Neuronal stem cell (in vitro differentiated cells): ENCODE data around the gene USP28.

Experiments used
- DNase-seq: peaks from one replicate; pipeline ENCODE4 v3.0.0-alpha.2; 2013; ENCODE audit warnings: low spot score
- H2AFZ ChIP-seq: one replicate; pipeline ENCODE4 v1.6.1; 2013; ENCODE audit warnings: mild to moderate bottlenecking, low read length, inconsistent platforms
- H2AK5ac ChIP-seq: 2 replicates; pipeline ENCODE4 v1.6.1; 2013; ENCODE audit warnings: low read depth, mild to moderate bottlenecking, inconsistent platforms, low read length, moderate library complexity, mixed read lengths
- H2BK120ac ChIP-seq: 2 replicates; pipeline ENCODE4 v1.6.1; 2013; ENCODE audit warnings: low read depth, mild to moderate bottlenecking, inconsistent platforms, low read length, moderate library complexity, mixed read lengths
- H2BK12ac ChIP-seq: one replicate; pipeline ENCODE4 v1.6.1; 2013; ENCODE audit warnings: low read length, inconsistent platforms
- H2BK15ac ChIP-seq: 2 replicates; pipeline ENCODE4 v1.6.1; 2013; ENCODE audit warnings: mild to moderate bottlenecking, low read length, inconsistent platforms, mixed read lengths
- H2BK5ac ChIP-seq: one replicate; pipeline ENCODE4 v1.6.1; 2013; ENCODE audit warnings: inconsistent platforms, mild to moderate bottlenecking, low read length, moderate library complexity
- H3K14ac ChIP-seq: one replicate; pipeline ENCODE4 v1.6.1; 2013; ENCODE audit warnings: low read length, inconsistent platforms
- H3K18ac ChIP-seq: 2 replicates; pipeline ENCODE4 v1.6.1; 2013; ENCODE audit warnings: low read length, inconsistent platforms
- H3K23ac ChIP-seq: 2 replicates; pipeline ENCODE4 v1.6.1; 2013; ENCODE audit warnings: low read depth, mild to moderate bottlenecking, mixed read lengths, low read length, inconsistent platforms; ENCODE audit not compliant: poor library complexity
- H3K27ac ChIP-seq: replicated peaks from 3 replicates; pipeline ENCODE4 v1.5.1; 2013; ENCODE audit warnings: low read length, inconsistent platforms
- H3K27me3 ChIP-seq, 3 experiments: 2 replicates each; pipeline ENCODE4 v1.6.1; 2013; ENCODE audit warnings: low read length in 3 of 3, mild to moderate bottlenecking in 2 of 3, inconsistent platforms in 1 of 3, low read depth in 1 of 3, mixed read lengths in 1 of 3, moderate library complexity in 1 of 3; ENCODE audit not compliant: control insufficient read depth in 3 of 3, insufficient read depth in 3 of 3
- H3K36me3 ChIP-seq, 2 donors: replicated peaks in 1 of 2; 2 replicates each; pipeline ENCODE4 v1.6.1; 2013; ENCODE audit warnings: low read length in 2 of 2; ENCODE audit not compliant: control insufficient read depth in 2 of 2, insufficient read depth in 2 of 2
- H3K4ac ChIP-seq: 2 replicates; pipeline ENCODE4 v1.6.1; 2013; ENCODE audit warnings: inconsistent platforms, mild to moderate bottlenecking, low read length, moderate library complexity
- H3K4me1 ChIP-seq, 2 donors: 1 replicate in 1 of 2; 2 replicates in 1 of 2; pipeline ENCODE4 v1.6.1; 2013; ENCODE audit warnings: low read length in 2 of 2, low read depth in 1 of 2; ENCODE audit not compliant: control insufficient read depth in 2 of 2, insufficient read depth in 1 of 2
- H3K4me2 ChIP-seq: one replicate; pipeline ENCODE4 v1.6.1; 2013; ENCODE audit warnings: mild to moderate bottlenecking, low read length, inconsistent platforms; ENCODE audit not compliant: insufficient read depth, poor library complexity, severe bottlenecking
- H3K4me3 ChIP-seq, 2 donors: 2 replicates each; pipeline ENCODE4 v1.5.1; 2013; ENCODE audit warnings: low read length in 2 of 2, mild to moderate bottlenecking in 2 of 2, inconsistent platforms in 1 of 2, moderate library complexity in 1 of 2
- H3K79me1 ChIP-seq: one replicate; pipeline ENCODE4 v1.6.1; 2013; ENCODE audit warnings: low read depth, mild to moderate bottlenecking, inconsistent platforms, low read length, moderate library complexity
- H3K9ac ChIP-seq: one replicate; pipeline ENCODE4 v1.6.1; 2013; ENCODE audit warnings: mild to moderate bottlenecking, low read depth, low read length, inconsistent platforms; ENCODE audit not compliant: poor library complexity
- H3K9me3 ChIP-seq, 2 donors: replicated peaks in 1 of 2; 2 replicates each; pipeline versions ENCODE3 to v1.6.1; 2013; ENCODE audit warnings: low read length in 2 of 2, mild to moderate bottlenecking in 2 of 2, inconsistent platforms in 1 of 2, low read depth in 1 of 2, mixed read lengths in 1 of 2, moderate library complexity in 1 of 2; ENCODE audit not compliant: control insufficient read depth in 2 of 2, insufficient read depth in 1 of 2
- H4K8ac ChIP-seq: one replicate; pipeline ENCODE4 v1.6.1; 2013; ENCODE audit warnings: low read depth, mild to moderate bottlenecking, inconsistent platforms, low read length, moderate library complexity
- H4K91ac ChIP-seq: one replicate; pipeline ENCODE4 v1.6.1; 2013; ENCODE audit warnings: low read length, low read depth, mild to moderate bottlenecking, inconsistent platforms; ENCODE audit not compliant: poor library complexity
- WGBS, 2 donors: extraction: QIAGEN DNeasy Blood & Tissue Kit; methylation state at CpG; one replicate each; pipeline ENCODE4 v1.1.7; 2013; ENCODE audit warnings: missing lambda C conversion rate in 2 of 2, mixed read lengths in 1 of 2; ENCODE audit not compliant: insufficient read length in 2 of 2, insufficient replicate concordance in 1 of 2; ENCODE audit errors: extremely low coverage in 2 of 2; 5-methylcytosine and 5-hydroxymethylcytosine counted together

USP28 gene

GRCh38 chr11:113840932-113841664 lies 34.3 kb downstream of the USP28 start:
- H3K4me1 ChIP-seq: peaks cover 0 to 1% of the 10 kb centered on the region in 2 donors
- no peak overlapping the region for H3K4me3 ChIP-seq
- whole genome bisulfite sequencing, 2 donors: no CpG with 5 or more reads among the region's 3 CpGs
- peaks cover 2 to 86% of the 10 kb centered on the region in 2 donors for H3K36me3 ChIP-seq
- H2AK5ac ChIP-seq: no peak overlapping the region
- no peak overlapping the region for H3K18ac ChIP-seq
- no peaks in the 10 kb centered on the region for H3K27me3 ChIP-seq
- no peak overlapping the region for H2BK15ac ChIP-seq
- no peak overlapping the region for H3K23ac ChIP-seq
- H3K4ac ChIP-seq: no peak overlapping the region
- H2AFZ ChIP-seq: no peak overlapping the region
- no peak overlapping the region for H4K8ac ChIP-seq
- no peak overlapping the region for H4K91ac ChIP-seq
- no peaks in the 10 kb centered on the region for H3K79me1 ChIP-seq
- no peak overlapping the region for H3K4me2 ChIP-seq
- DNase-seq: no peak
- no peaks in the 10 kb centered on the region for H3K9me3 ChIP-seq
- no peak overlapping the region for H3K14ac ChIP-seq
- no peak overlapping the region for H3K9ac ChIP-seq
- H2BK120ac ChIP-seq: no peak overlapping the region
- H2BK12ac ChIP-seq: no peak overlapping the region
- H3K27ac ChIP-seq: no peak overlapping the region
- no peak overlapping the region for H2BK5ac ChIP-seq

- Histone ChIP-seq H3K23ac (no peak overlapping the region), H2BK120ac (no peak overlapping the region), H3K4me1 (peaks cover 0 to 1% of the 10 kb centered on the region in 2 donors), H2AK5ac (no peak overlapping the region), H3K4me2 (no peak overlapping the region), H2BK15ac (no peak overlapping the region), H3K18ac (no peak overlapping the region), H3K36me3 (peaks cover 2 to 92% of the 10 kb centered on the region in 2 donors), H3K27me3 (no peaks in the 10 kb centered on the region), H3K27ac (no peak overlapping the region), H4K8ac (no peak overlapping the region), H3K9ac (no peak overlapping the region), H3K4me3 (no peak overlapping the region), H2BK5ac (no peak overlapping the region), H3K79me1 (no peaks in the 10 kb centered on the region), H3K4ac (no peak overlapping the region), H4K91ac (no peak overlapping the region), H3K9me3 (no peaks in the 10 kb centered on the region), H2AFZ (no peak overlapping the region), H2BK12ac (no peak overlapping the region), H3K14ac (no peak overlapping the region)
- DNase-seq: no peak
- no CpG with 5 or more reads among the region's 6 CpGs for WGBS, 2 donors
Observed at GRCh38 chr11:113839842-113840241, 35.5 kb downstream of the USP28 start.

GRCh38 chr11:113838005-113838404 lies 37.4 kb downstream of the USP28 start:
- Histone ChIP-seq H4K91ac (no peak overlapping the region), H2BK15ac (no peak overlapping the region), H3K14ac (no peak overlapping the region), H4K8ac (no peak overlapping the region), H2BK12ac (no peak overlapping the region), H3K36me3 (peaks cover 5 to 95% of the 10 kb centered on the region in 2 donors), H3K18ac (no peak overlapping the region), H3K27ac (no peak overlapping the region), H2BK5ac (no peak overlapping the region), H3K9me3 (no peaks in the 10 kb centered on the region), H3K79me1 (no peaks in the 10 kb centered on the region), H3K4ac (no peak overlapping the region), H3K23ac (no peak overlapping the region), H3K4me3 (no peak overlapping the region), H2AFZ (no peak overlapping the region), H3K4me1 (peaks cover 0 to 7% of the 10 kb centered on the region in 2 donors), H2AK5ac (no peak overlapping the region), H3K9ac (no peak overlapping the region), H3K4me2 (no peak overlapping the region), H3K27me3 (no peaks in the 10 kb centered on the region), H2BK120ac (no peak overlapping the region)
- no CpG with 5 or more reads among the region's 2 CpGs for WGBS, 2 donors
- DNase-seq: no peak

GRCh38 chr11:113835306-113835705 lies 40.1 kb downstream of the USP28 start:
- Histone ChIP-seq H3K4me3 (no peak overlapping the region), H3K4ac (no peak overlapping the region), H3K79me1 (no peaks in the 10 kb centered on the region), H2BK5ac (no peak overlapping the region), H4K91ac (no peak overlapping the region), H3K27ac (no peak overlapping the region), H2AK5ac (no peak overlapping the region), H3K9ac (no peak overlapping the region), H2BK15ac (no peak overlapping the region), H3K14ac (no peak overlapping the region), H3K4me2 (no peak overlapping the region), H3K18ac (no peak overlapping the region), H3K4me1 (peaks cover 0 to 9% of the 10 kb centered on the region in 2 donors), H3K23ac (no peak overlapping the region), H3K36me3 (peaks cover 5 to 100% of the 10 kb centered on the region in 2 donors), H3K9me3 (no peaks in the 10 kb centered on the region), H2BK120ac (no peak overlapping the region), H4K8ac (no peak overlapping the region), H2BK12ac (no peak overlapping the region), H2AFZ (no peak overlapping the region), H3K27me3 (no peaks in the 10 kb centered on the region)
- WGBS, 2 donors: no CpG with 5 or more reads among the region's 4 CpGs
- no peak for DNase-seq
